ENCODE data around the gene MAGI1. TPM values are rescaled to one million over a fixed set of nuclear protein-coding genes. Genes with fewer than 3 reads are reported as not detected.

Gene MAGI1
- total RNA-seq, 1 donor from 2014 or later, result 21.9 TPM

DNA sequence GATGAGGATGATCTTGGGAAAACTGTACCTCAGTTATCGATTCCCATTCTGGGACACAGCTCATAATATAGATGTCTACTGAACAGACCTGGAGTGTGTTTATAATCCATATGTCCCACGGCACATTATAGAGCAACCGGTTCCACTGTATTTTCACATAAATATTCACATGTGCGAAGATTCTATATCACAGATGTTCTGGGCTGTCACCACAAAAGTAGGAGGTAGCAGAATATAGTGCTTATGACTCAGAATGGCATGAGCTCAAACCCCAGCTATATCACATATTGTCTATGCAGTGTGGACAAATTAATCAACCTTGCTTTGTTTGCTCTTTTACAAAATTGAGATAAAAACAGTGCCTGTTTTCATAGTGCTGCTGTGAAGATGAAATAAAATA lies 710.6 kb downstream of the MAGI1 start:
- DNase-seq (ENCODE audit: extremely low spot score, unreplicated experiment), result no peak
- no peaks in the 10 kb centered on the region for H3K9me3 Mint-ChIP-seq (ENCODE audit: unreplicated experiment)
- no peak overlapping the region for H3K27ac Mint-ChIP-seq (ENCODE audit: unreplicated experiment)
- TF ChIP-seq, protein P1, sequence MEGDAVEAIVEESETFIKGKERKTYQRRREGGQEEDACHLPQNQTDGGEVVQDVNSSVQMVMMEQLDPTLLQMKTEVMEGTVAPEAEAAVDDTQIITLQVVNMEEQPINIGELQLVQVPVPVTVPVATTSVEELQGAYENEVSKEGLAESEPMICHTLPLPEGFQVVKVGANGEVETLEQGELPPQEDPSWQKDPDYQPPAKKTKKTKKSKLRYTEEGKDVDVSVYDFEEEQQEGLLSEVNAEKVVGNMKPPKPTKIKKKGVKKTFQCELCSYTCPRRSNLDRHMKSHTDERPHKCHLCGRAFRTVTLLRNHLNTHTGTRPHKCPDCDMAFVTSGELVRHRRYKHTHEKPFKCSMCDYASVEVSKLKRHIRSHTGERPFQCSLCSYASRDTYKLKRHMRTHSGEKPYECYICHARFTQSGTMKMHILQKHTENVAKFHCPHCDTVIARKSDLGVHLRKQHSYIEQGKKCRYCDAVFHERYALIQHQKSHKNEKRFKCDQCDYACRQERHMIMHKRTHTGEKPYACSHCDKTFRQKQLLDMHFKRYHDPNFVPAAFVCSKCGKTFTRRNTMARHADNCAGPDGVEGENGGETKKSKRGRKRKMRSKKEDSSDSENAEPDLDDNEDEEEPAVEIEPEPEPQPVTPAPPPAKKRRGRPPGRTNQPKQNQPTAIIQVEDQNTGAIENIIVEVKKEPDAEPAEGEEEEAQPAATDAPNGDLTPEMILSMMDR (IDR thresholded peaks at IDR 0.05), result no peak
- no peaks in the 10 kb centered on the region for H3K4me1 Mint-ChIP-seq (ENCODE audit: unreplicated experiment)
- peaks cover 19% of the 10 kb centered on the region for H3K27me3 Mint-ChIP-seq (ENCODE audit: unreplicated experiment)
- H3K36me3 Mint-ChIP-seq (ENCODE audit: unreplicated experiment), result no peaks in the 10 kb centered on the region
- no peak overlapping the region for H3K4me3 Mint-ChIP-seq (ENCODE audit: unreplicated experiment)

DNA sequence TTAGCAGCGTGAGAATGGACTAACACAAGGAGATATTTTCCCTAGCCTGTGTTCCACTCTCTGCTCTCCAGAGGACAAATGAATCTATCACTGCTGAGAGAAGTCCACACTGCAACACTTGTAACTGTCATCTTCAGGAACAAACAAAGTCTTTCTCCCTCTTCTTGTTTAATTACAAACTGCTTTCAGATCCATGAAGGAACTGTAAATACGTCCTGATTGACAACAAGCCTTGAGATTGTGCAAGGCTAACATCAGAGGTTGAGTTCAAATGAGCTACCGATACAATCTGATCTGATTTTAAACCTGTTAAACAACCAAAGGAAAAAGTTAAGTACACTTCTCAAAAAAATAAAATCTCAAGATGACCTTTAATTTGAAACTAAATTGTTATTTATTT lies 712.1 kb downstream of the MAGI1 start:
- TF ChIP-seq, protein P1 (IDR thresholded peaks at IDR 0.05), result no peak
- Mint-ChIP-seq H3K4me1 (ENCODE audit: unreplicated experiment) (no peaks in the 10 kb centered on the region), H3K36me3 (ENCODE audit: unreplicated experiment) (no peaks in the 10 kb centered on the region), H3K4me3 (ENCODE audit: unreplicated experiment) (no peak overlapping the region), H3K27me3 (ENCODE audit: unreplicated experiment) (peaks cover 20% of the 10 kb centered on the region), H3K9me3 (ENCODE audit: unreplicated experiment) (no peaks in the 10 kb centered on the region), H3K27ac (ENCODE audit: unreplicated experiment) (no peak overlapping the region)
- no peak for DNase-seq (ENCODE audit: extremely low spot score, unreplicated experiment)

DNA sequence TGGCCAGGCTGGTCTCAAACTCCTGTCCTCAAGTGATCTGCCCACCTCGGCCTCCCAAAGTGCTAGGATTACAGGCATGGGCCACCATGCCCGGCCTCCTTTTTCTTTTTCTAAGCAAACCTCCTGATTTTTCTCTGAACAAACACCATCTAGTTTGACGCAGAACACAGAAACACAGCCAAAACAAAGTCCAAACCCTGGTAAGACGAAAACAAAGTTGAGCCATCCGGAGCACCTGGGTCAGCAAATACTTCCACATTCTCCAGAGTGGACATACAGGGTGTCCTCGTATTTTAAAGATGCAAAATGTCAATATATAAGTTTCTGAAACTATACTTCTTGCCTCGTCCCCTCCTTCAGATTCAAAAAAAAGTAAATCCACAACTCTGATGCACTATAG lies 715.8 kb downstream of the MAGI1 start:
- TF ChIP-seq, protein P1 (IDR thresholded peaks at IDR 0.05), result no peak
- Mint-ChIP-seq H3K9me3 (ENCODE audit: unreplicated experiment) (no peaks in the 10 kb centered on the region), H3K27me3 (ENCODE audit: unreplicated experiment) (peaks cover 18% of the 10 kb centered on the region), H3K4me1 (ENCODE audit: unreplicated experiment) (no peaks in the 10 kb centered on the region), H3K36me3 (ENCODE audit: unreplicated experiment) (no peaks in the 10 kb centered on the region), H3K27ac (ENCODE audit: unreplicated experiment) (no peak overlapping the region), H3K4me3 (ENCODE audit: unreplicated experiment) (no peak overlapping the region)
- DNase-seq (ENCODE audit: extremely low spot score, unreplicated experiment), result no peak

DNA sequence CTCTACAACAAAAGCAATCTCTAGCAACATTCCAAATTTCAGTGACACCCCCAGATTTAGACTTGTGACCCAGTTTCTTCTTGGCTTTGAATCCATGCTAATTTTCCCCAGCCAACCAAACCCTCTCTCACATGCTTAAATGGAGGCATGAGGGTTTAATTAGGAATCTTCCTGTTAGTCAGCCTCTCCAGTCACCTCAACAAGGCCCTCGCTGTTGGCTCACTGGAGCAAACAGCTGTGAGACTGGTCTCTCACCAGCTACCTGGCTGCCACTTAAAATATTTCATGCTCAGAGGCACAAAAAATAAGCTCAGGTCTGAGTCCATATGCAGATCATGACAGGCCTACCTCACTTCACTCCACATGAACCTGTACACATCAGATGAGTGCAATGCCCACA lies 720.5 kb downstream of the MAGI1 start:
- no peak overlapping the region for H3K27ac Mint-ChIP-seq (ENCODE audit: unreplicated experiment)
- TF ChIP-seq, protein P1 (IDR thresholded peaks at IDR 0.05), result no peak
- H3K4me3 Mint-ChIP-seq (ENCODE audit: unreplicated experiment), result no peak overlapping the region
- no peaks in the 10 kb centered on the region for H3K36me3 Mint-ChIP-seq (ENCODE audit: unreplicated experiment)
- peaks cover 7% of the 10 kb centered on the region for H3K9me3 Mint-ChIP-seq (ENCODE audit: unreplicated experiment)
- peaks cover 23% of the 10 kb centered on the region for H3K27me3 Mint-ChIP-seq (ENCODE audit: unreplicated experiment)
- no peaks in the 10 kb centered on the region for H3K4me1 Mint-ChIP-seq (ENCODE audit: unreplicated experiment)
- no peak for DNase-seq (ENCODE audit: extremely low spot score, unreplicated experiment)

DNA sequence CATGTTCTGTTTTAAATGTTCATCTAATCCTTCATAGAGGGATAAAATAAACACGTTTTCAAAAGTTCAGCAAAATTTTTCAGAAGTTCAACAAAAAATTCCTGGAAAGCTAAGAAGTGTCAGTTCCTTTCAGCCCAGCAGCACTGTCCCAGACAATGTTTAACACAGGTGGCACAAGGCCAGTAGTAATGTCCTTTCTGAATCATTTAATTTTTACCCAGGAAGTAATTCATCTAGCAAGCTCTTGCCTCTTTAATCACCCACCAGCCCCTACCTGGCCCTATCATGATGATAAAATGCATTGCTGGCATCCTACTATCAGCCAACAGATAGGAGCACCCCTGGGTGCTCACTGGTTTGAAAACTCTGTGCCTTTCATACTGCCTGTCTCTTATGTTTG lies 723.8 kb downstream of the MAGI1 start:
- TF ChIP-seq, protein P1 (IDR thresholded peaks at IDR 0.05), result no peak
- H3K4me3 Mint-ChIP-seq (ENCODE audit: unreplicated experiment), result no peak overlapping the region
- no peak overlapping the region for H3K27ac Mint-ChIP-seq (ENCODE audit: unreplicated experiment)
- peaks cover 32% of the 10 kb centered on the region for H3K27me3 Mint-ChIP-seq (ENCODE audit: unreplicated experiment)
- H3K9me3 Mint-ChIP-seq (ENCODE audit: unreplicated experiment), result peaks cover 7% of the 10 kb centered on the region
- H3K36me3 Mint-ChIP-seq (ENCODE audit: unreplicated experiment), result no peaks in the 10 kb centered on the region
- DNase-seq (ENCODE audit: extremely low spot score, unreplicated experiment), result no peak
- H3K4me1 Mint-ChIP-seq (ENCODE audit: unreplicated experiment), result no peaks in the 10 kb centered on the region

All from osteocyte (in vitro differentiated cells).